GM18520 (cell line): Measurements from ENCODE around the gene AXIN2.
A peak's percentile ranks its signal among the peaks of the same experiment; 100 is the strongest.

Source experiments
- ATAC-seq: cut with Tn5 transposase; IDR thresholded peaks from one replicate; pipeline ENCODE4 v1.9.1; 2021; ENCODE audit not compliant: unreplicated experiment

AXIN2 gene

GRCh38 chr17:65561452-65562205 lies at the start of gene AXIN2:
TSS of gene AXIN2 (minus strand) at chr17:65561648. CDS start at chr17:65558620, 3,028 bp downstream.
- ATAC-seq = peak; percentile 57

- no peak for ATAC-seq
These were observed 48.3 kb upstream of the AXIN2 start for GRCh38 chr17:65609749-65610148.

GRCh38 chr17:65609286-65609685 lies 47.8 kb upstream of the AXIN2 start:
- no peak for ATAC-seq

- no peak for ATAC-seq
These were observed 42.6 kb upstream of the AXIN2 start for GRCh38 chr17:65604070-65604469.

- no peak for ATAC-seq
These were observed 40.4 kb upstream of the AXIN2 start for GRCh38 chr17:65601881-65602280.

GRCh38 chr17:65601145-65601544 lies 39.7 kb upstream of the AXIN2 start:
- ATAC-seq = no peak

- ATAC-seq = no peak
These were observed 39.1 kb upstream of the AXIN2 start for GRCh38 chr17:65600518-65600917.

- no peak for ATAC-seq
These were observed 38.2 kb upstream of the AXIN2 start for GRCh38 chr17:65599650-65600049.

GRCh38 chr17:65598746-65599145 lies 37.3 kb upstream of the AXIN2 start:
- ATAC-seq = no peak

- ATAC-seq = no peak
These were observed 33.7 kb upstream of the AXIN2 start for GRCh38 chr17:65595071-65595656.

- no peak for ATAC-seq
These were observed 32.7 kb upstream of the AXIN2 start for GRCh38 chr17:65593855-65594845.

GRCh38 chr17:65593092-65593854 lies 31.8 kb upstream of the AXIN2 start:
- ATAC-seq = no peak

- no peak for ATAC-seq
These were observed 30.9 kb upstream of the AXIN2 start for GRCh38 chr17:65592125-65592965.

GRCh38 chr17:65589321-65589720 lies 27.9 kb upstream of the AXIN2 start:
- no peak for ATAC-seq

GRCh38 chr17:65588181-65588808 lies 26.8 kb upstream of the AXIN2 start:
- ATAC-seq = no peak

- ATAC-seq = no peak
These were observed 26.2 kb upstream of the AXIN2 start for GRCh38 chr17:65587534-65588180.

- no peak for ATAC-seq
These were observed 25.5 kb upstream of the AXIN2 start for GRCh38 chr17:65586899-65587298.

- no peak for ATAC-seq
These were observed 23.4 kb upstream of the AXIN2 start for GRCh38 chr17:65584604-65585521.
